A549 (cell line): ENCODE data around the gene PCDHGA6.
"Not testable (repeated sequence)": the region's sequence is repeated elsewhere in the genome, so short reads cannot be mapped to it uniquely, and the experiment has no call there.

Experiments used
- CBX2 ChIP-seq: fragments of 200-600 bp; sonication (generic); IDR thresholded peaks from 2 replicates; pipeline ENCODE4 v1.6.1; 2016; ENCODE audit warnings: low read depth, mild to moderate bottlenecking, borderline replicate concordance
- CTCF ChIP-seq: fragments of >200 bp; sonication (Bioruptor Twin); formaldehyde crosslinking; IDR thresholded peaks from 3 replicates; pipeline ENCODE4 v1.5.1; 2016
- REST ChIP-seq: fragments of 200-600 bp; sonication (generic); IDR thresholded peaks from 2 replicates; pipeline ENCODE4 v1.6.1; 2016; ENCODE audit warnings: antibody characterized with exemption, mild to moderate bottlenecking, moderate library complexity
- RNF2 ChIP-seq: fragments of 200-600 bp; sonication (generic); IDR thresholded peaks from 2 replicates; pipeline ENCODE4 v1.6.1; 2016; ENCODE audit warnings: low read depth, mild to moderate bottlenecking, antibody characterized with exemption, moderate library complexity, borderline replicate concordance

GRCh38 chr5:141332571-141332970 is 41.1 kb upstream of the PCDHGA6 start:
- not testable (repeated sequence) for TF ChIP-seq RNF2, REST, CBX2, CTCF
